ENCODE data around the gene PRXL2B. TPM values are rescaled to one million over a fixed set of nuclear protein-coding genes. Genes with fewer than 3 reads are reported as not detected.
A peak's percentile ranks its signal among the peaks of the same experiment; 100 is the strongest.

PRXL2B gene
- total RNA-seq, 1 experiment from 2014 or later: 32.2 TPM

GRCh38 chr1:2583871-2584351 lies 2.7 kb upstream of the PRXL2B start:
- TF ChIP-seq POLR2AphosphoS5 (IDR thresholded peaks at IDR 0.05; ENCODE audit: low read depth, low read length) (0 out of 2 replicates have a peak, but pooled peaks have one; percentile 10), POLR2A (IDR thresholded peaks at IDR 0.05; ENCODE audit: borderline replicate concordance, extremely low read depth, insufficient read depth, insufficient read length) (no peak)
- Histone ChIP-seq H3K79me2 (ENCODE audit: insufficient read depth, low read length) (no peaks in the 10 kb centered on the region; the same call in 1 of the 2 replicates), H3K36me3 (ENCODE audit: control insufficient read depth in 1 of 2, insufficient read depth in 2 of 2, low read length in 2 of 2) (no peaks in the 10 kb centered on the region), H3K4me3 (replicated peaks in 1 of 2; ENCODE audit: low read depth in 1 of 2, low read length in 2 of 2) (no peak overlapping the region), H3K9ac (ENCODE audit: low read length) (no peak overlapping the region), H3K4me2 (ENCODE audit: low read length) (peak overlapping the region; percentile 42), H2AFZ (ENCODE audit: low read depth, low read length, poor library complexity, severe bottlenecking) (no peak overlapping the region), H3K27me3 (ENCODE audit: insufficient read depth, low read length) (no peaks in the 10 kb centered on the region), H3K27ac (ENCODE audit: low read depth, low read length) (no peak overlapping the region), H3K9me2 (ENCODE audit: insufficient read depth) (no peaks in the 10 kb centered on the region), H3K4me1 (ENCODE audit: control insufficient read depth in 1 of 2, insufficient read depth in 2 of 2, low read length in 2 of 2) (peaks cover 4 to 31% of the 10 kb centered on the region in 2 experiments; a peak in 3 of 4 replicates), H4K20me1 (ENCODE audit: insufficient read depth) (no peaks in the 10 kb centered on the region), H3K9me3 (ENCODE audit: control insufficient read depth in 1 of 2, insufficient read depth in 1 of 2, low read depth in 1 of 2, low read length in 2 of 2) (no peaks in the 10 kb centered on the region)
- no peak for ATAC-seq
- CTCF ChIA-PET: no interaction called here
- intact Hi-C loops (cut with micrococcal nuclease): loop anchor here (10.0 kb wide), 1 partner anchor 1021 kb away; no protein-coding TSS in a partner anchor
- RAD21 ChIA-PET (ENCODE audit: low non-redundant PET in 1 of 2, low total read pairs in 2 of 2, uncharacterized antibody in 2 of 2, unreplicated experiment in 2 of 2): no interaction called here
- DNase-seq (ENCODE audit: low read depth, low spot score): no peak
- POLR2A ChIA-PET: no interaction called here
- no TSS peak for BruUV-seq (replicated peaks)

DNA sequence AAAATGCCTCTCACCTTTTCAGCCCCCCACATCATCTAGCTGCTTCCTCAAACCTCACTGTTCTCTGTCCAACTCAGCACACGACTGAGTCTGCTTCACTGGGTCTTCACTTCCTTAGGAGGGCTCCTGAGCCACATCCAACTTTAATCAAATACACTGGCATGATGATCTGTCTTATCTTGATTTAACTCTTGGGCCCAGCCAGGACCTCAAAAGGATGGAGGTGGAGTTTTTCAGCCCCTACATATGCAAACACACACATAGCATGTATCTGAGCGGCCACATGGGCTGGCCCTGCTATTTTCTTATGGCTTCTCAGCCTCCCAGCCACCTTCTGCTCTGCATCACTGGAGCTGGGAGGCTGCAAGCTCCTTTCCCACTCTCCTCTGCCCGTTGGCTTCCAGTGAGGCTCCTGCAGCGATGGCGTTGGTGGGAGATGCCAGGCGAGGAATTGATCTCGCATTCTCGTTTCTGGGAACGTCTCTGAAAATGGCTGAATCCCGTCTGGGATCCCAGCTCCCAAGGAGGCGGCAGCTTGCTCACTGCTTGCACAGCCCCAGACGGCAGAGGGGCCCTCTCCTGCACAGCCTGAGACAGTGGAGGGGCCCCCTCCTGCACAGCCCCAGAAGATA lies 1.8 kb upstream of the PRXL2B start:
- POLR2A ChIA-PET: interaction anchor here (1.3 to 1.7 kb wide), 2 partner anchors 29 to 172 kb away, joined by 4 read pairs; partner anchors contain the start of gene PEX10
- no peaks in the 10 kb centered on the region for H3K9me2 ChIP-seq (ENCODE audit: insufficient read depth)
- CTCF ChIA-PET: no interaction called here
- no peaks in the 10 kb centered on the region; the same call in 1 of the 2 replicates for H3K79me2 ChIP-seq (ENCODE audit: insufficient read depth, low read length)
- peak overlapping the region; percentile 86 for H3K9ac ChIP-seq (ENCODE audit: low read length)
- RAD21 ChIA-PET (ENCODE audit: low non-redundant PET in 1 of 2, low total read pairs in 2 of 2, uncharacterized antibody in 2 of 2, unreplicated experiment in 2 of 2): no interaction called here
- no peak for DNase-seq (ENCODE audit: low read depth, low spot score)
- no peaks in the 10 kb centered on the region for H3K9me3 ChIP-seq (ENCODE audit: control insufficient read depth in 1 of 2, insufficient read depth in 1 of 2, low read depth in 1 of 2, low read length in 2 of 2)
- intact Hi-C loops (cut with micrococcal nuclease): loop anchor here (10.0 kb wide), 1 partner anchor 1020 kb away; no protein-coding TSS in a partner anchor
- H3K27ac ChIP-seq (ENCODE audit: low read depth, low read length): peak overlapping the region; percentile 81
- H3K36me3 ChIP-seq (ENCODE audit: control insufficient read depth in 1 of 2, insufficient read depth in 2 of 2, low read length in 2 of 2): no peaks in the 10 kb centered on the region
- H4K20me1 ChIP-seq (ENCODE audit: insufficient read depth): no peaks in the 10 kb centered on the region
- TF ChIP-seq MAX (IDR thresholded peaks at IDR 0.05) (no peak), CEBPB (IDR thresholded peaks at IDR 0.05; ENCODE audit: low read depth) (no peak), EZH2 (IDR thresholded peaks at IDR 0.05) (no peak), SRF (IDR thresholded peaks at IDR 0.05; ENCODE audit: low read depth) (no peak), POLR2AphosphoS5 (IDR thresholded peaks at IDR 0.05; ENCODE audit: low read depth, low read length) (no peak), TCF7L2 (IDR thresholded peaks at IDR 0.05; ENCODE audit: borderline replicate concordance, extremely low read depth, insufficient read depth, insufficient read length) (no peak), CTCF (IDR thresholded peaks at IDR 0.05 in 2 of 3, conservative IDR thresholded peaks at IDR 0.05 in 1 of 3; ENCODE audit: borderline replicate concordance in 1 of 3, insufficient read depth in 1 of 3, low read depth in 2 of 3, low read length in 2 of 3) (no peak), CBX3 (IDR thresholded peaks at IDR 0.05; ENCODE audit: low read depth) (no peak)
- ATAC-seq: no peak
- peaks cover 4 to 31% of the 10 kb centered on the region in 2 experiments; a peak in 3 of 4 replicates for H3K4me1 ChIP-seq (ENCODE audit: control insufficient read depth in 1 of 2, insufficient read depth in 2 of 2, low read length in 2 of 2)
- H2AFZ ChIP-seq (ENCODE audit: low read depth, low read length, poor library complexity, severe bottlenecking): no peak overlapping the region
- no peaks in the 10 kb centered on the region for H3K27me3 ChIP-seq (ENCODE audit: insufficient read depth, low read length)
- H3K4me3 ChIP-seq (replicated peaks in 1 of 2; ENCODE audit: low read depth in 1 of 2, low read length in 2 of 2): peak overlapping the region; percentile 75 to 90
- peak overlapping the region; percentile 96 for H3K4me2 ChIP-seq (ENCODE audit: low read length)
- BruUV-seq (replicated peaks): no TSS peak

Data from HCT116 (cell line).